Inferior parietal cortex (tissue), 1 donor: ENCODE measurements around the gene FSTL4.

Source experiments
- DNase-seq: peaks from one replicate; pipeline ENCODE4 v3.0.0-alpha.2; 2016; ENCODE audit errors: extremely low spot score

FSTL4 gene

DNA sequence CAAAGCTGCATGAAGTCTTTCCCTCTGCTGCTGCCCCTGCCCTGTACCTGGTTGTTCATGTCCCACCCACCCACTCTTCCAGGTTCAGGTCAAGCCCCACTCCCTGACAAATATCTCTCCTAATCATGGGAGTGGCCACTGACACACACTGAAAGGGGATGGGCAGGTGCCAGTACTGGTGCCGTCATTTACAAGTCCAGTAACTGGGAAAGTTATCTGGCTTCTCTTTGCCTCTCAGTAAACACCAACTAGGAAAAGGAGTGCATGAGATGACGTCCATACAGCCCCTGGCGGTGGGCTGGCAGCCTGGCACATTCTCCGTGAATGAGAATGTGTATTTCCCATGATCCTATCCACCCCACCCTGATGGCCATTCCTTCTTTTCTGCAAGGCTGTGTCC lies 225.2 kb downstream of the FSTL4 start:
- DNase-seq: no peak

GRCh38 chr5:133386662-133387061 lies 225.7 kb downstream of the FSTL4 start:
- DNase-seq: no peak

DNA sequence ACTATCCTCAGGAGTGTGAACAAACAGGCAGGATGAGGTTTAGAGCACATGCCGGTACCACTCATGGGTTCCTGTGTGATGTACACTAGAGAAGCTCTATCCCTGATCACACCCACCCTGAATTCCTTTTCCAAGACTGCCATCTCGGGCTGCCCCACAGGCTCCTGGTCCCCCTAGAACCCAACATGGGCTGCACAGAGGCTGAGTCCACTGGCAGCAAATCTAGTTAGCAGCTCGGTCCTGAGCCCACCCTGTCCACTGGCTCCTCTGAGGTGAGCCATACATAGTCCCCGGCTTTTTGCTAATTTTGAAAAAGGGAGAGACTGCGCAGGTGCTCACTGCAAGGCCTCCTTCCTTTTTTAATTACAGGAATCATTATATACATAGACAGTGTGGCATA lies 227.0 kb downstream of the FSTL4 start:
- DNase-seq: no peak

DNA sequence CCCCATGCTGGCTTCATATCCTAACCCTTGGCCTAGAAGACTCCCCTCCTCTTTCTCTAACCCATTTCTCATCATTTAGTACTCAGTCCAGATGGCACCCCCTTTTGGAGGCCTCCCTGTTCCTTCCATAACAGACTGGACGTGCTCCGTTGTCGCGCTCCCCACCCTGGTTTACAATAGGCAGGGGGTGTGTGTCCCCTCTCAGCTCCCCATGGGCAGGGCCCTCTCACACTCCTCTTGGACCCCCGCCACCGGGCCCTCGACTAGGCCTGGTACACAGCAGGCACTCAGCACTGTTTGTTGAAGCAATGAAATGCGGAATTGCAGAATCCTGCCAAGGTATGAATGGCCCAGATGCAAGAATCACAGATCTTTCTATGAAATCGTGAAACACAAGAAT lies 227.4 kb downstream of the FSTL4 start:
- no peak for DNase-seq

- no peak for DNase-seq
Observed at GRCh38 chr5:133384120-133384855, 228.1 kb downstream of the FSTL4 start.

DNA sequence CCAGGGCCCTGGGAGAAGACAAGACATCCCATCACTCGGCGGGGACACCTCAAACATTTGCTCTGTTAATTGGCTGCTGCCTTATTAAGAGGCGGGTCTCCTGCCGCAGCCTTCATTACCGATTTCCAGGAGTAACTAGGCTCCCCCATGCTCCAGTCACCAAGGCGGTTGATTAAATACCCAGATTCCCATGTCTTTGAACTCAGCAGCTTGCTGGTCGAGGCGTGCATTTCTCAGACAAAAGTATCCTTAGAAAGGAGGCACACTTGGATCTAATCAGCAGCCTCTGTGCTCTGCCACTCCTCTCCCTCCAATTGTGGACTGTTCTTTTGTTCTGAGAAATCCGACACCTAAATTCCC lies 228.8 kb downstream of the FSTL4 start:
- DNase-seq: no peak

DNA sequence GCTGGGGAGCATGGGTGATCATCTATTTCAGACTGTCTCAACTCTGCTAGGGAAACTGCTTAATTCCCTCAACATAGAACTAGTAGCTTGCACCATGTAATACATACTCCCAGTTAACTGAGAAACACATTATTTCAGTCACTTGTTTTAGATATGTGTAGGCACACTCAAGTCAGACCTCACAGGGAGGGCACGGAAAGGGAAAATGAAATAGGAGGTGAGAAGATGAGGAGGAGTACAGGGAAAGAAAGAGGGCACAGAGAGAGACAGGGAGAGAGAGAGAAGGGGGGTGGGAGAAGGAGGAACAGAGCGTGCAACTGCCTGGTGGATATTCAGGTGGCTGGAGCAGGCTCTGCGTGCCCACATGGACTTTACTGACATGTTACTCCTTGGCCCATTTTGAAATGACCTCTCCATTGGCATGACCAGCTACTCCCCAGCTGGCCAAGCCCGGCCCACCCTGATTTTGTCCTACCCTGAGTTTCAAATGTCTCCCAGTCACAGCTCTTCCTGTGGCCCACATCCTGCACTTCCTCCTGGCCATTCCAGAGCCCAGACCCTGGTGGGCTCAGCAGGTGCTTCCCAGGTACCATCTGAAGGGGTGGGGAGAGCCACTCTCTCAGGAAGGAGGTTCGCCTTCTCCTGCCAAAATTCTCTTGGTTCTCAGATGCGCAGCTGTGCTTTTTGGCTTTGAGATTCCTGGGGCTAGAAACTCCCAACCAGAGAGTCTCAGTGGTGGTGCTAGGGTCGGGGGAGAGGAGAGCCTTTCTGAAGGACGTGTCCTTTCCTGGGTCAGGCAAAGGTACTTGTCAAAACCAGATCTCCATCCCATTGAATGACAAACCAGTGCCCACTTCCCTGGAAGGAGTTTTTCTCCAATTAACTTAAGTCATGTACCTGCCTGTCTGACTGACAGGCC lies 229.4 kb downstream of the FSTL4 start:
- no peak for DNase-seq

DNA sequence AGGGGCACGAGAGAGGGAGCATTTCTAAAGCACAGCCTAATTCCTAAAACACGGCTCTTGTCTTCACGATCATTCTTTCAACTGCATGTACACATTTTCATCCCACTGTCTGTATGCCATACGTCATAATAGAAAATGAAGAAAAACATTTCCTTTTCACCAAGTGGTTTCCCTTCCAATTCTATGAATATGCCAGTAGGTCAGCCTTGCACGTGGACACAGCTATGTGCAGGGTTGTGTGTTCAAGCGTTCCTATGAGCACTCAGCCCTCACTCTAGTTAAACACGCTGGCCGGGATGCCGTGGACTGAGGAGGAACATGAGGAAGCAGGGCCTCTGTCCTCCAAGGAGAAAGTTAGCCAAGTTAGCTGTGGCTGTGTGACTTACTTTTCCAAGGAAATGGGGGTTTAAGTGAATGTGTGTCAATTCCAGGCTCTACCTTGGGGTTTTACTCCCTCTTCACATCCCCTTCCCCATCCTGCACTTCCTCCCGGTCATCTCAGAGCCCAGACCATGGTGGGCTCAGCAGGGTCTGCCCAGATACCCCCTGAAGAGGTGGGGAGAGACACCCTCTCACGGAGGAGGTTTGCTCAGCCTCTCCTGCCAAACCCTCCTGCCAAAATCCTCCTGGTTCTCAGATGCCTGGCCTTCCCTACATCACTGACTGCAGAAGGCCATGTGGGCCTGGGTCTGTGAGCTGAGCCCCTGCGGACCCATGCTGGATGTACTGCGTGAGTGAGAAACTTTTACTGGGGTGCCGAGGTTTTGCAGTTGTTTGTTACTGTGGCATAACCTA lies 230.6 kb downstream of the FSTL4 start:
- DNase-seq: no peak

DNA sequence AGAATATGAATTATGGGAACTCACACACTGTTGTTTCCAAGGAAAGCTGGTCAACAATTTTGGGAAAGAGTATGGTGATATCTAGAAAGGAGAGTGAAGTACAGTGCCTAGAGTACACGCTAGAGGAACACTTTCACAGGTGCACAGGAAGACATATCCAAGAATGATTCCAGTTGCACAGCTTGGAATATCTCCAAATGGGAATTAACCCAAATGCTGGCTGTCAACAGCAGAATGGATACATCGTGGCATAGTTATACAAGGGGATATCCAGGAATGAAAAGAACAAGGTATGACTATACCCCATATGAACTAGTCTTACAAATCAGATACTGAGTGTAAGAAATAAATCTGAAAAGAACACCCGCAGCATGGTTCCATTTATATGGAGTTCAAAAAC lies 231.3 kb downstream of the FSTL4 start:
- no peak for DNase-seq

GRCh38 chr5:133377736-133378135 lies 234.6 kb downstream of the FSTL4 start:
- no peak for DNase-seq

DNA sequence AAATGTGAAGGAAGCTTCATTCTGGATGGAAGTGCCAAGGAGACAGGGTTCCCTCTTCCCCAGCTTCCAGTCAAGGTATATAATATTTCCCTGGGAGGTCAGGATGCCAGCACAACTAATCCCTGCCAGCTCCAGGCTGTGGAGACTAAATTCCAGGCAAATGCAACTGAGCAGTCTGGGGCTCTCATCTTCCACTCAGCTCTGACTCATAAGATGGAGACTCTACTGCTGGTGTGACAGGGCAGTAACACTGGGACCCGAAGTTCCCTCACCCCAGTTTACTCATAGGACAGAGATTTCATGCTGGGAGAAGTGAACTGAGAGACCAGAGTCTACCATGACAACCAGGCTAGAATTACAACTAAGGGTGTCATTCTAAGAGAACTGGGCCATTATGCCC lies 235.4 kb downstream of the FSTL4 start:
- DNase-seq: no peak

DNA sequence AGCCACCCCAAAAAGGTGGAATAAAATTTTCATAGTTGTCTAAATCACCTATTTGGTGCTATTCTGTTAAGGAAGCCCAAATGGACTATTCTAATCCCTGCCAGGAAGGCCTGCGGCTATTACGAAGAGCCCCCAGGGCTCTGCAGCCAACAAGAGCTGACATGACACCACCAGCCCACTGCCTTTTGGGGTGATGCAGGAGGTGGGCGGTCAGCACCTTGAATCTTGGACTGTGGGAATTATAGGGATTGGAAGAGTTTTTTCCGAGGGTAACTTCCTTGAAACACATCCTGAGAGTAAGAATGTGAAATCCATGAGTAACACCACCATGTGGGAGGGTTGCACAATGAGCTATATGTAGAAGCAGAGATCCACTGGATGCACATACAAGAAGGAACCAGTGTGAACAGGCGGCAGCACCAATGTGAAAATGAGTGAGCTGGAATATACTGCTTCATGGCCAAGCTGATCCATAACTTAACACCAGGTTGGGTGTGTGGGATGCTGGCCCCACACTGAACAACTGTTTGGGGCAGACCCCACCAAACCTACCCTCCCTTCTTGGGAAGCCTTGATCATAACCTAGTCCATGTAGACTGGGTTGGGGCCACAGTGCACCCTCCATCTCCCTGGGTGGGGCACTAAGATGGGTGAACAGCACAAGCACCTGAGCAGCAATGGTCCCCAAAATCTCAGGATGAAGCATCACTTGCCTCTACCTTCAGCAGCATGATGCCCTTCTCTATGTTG lies 239.0 kb downstream of the FSTL4 start:
- DNase-seq: no peak

DNA sequence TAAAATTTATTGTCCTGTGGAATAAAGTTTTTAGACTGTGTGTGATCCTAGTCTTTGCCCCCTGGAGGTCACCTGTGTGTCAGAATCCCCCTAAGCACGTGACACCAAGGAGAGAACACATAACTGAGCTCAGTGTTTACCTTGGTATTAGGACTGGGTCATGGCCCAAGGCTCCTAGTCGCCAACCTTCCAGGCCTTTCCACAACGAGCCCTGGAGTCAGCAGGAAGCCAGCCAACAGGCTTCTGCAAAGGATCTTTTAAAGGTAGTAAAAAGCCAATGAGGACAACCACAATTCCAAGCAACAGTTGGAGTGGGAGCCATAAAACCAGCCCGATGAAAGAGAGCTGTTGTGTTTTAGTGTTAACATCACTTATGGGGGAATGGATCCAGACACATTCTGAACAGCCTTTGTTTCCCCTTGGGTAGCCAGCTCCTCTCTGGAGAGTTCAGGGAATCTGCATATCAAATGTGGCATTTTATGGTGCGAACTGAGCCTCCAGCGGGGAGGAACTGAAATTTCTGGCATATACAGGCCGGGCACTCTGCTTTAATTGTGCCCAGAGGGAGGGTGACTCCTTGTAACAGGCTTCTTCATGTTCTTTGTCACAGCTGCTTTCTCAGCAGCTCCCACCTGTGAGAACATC lies 239.9 kb downstream of the FSTL4 start:
- DNase-seq: no peak

DNA sequence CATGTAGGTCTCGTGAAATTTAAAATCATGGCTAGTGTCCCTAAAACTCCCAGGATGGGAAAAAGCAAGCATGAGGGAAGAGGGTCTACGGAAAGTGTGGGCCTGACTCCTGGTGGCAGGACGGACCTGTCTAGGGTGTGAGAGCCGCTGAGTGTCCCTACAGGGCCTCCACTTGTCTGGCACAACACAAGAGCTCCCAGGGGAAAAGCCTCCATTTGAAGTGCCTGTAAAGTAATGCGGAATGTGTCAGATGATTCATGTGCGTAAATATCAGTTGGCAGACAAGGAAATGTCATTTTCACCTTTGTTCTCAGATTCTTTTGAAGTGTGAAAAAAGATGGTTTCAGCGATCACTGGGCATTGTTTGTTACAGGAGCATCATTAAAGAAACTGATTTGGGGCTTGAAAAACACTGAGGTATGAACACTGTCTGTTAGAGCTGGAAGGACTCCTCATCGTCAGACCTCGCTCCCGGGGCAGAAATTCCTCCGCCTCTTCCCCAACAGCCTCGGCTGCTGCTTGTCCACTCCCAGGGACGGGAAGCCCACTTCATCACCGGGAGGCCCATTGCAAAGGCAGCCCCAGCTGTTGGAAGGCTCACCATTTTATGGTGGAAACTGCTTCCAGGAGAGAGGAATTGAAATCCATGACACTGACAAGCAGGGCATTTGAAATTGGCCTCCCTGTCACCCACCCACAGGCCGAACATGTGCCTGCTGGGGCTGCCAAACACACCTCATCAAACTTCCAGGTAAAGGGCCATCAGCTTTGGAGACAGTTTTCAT lies 240.8 kb downstream of the FSTL4 start:
- DNase-seq: no peak

- DNase-seq: no peak
Observed at GRCh38 chr5:133370904-133371303, 241.4 kb downstream of the FSTL4 start.

DNA sequence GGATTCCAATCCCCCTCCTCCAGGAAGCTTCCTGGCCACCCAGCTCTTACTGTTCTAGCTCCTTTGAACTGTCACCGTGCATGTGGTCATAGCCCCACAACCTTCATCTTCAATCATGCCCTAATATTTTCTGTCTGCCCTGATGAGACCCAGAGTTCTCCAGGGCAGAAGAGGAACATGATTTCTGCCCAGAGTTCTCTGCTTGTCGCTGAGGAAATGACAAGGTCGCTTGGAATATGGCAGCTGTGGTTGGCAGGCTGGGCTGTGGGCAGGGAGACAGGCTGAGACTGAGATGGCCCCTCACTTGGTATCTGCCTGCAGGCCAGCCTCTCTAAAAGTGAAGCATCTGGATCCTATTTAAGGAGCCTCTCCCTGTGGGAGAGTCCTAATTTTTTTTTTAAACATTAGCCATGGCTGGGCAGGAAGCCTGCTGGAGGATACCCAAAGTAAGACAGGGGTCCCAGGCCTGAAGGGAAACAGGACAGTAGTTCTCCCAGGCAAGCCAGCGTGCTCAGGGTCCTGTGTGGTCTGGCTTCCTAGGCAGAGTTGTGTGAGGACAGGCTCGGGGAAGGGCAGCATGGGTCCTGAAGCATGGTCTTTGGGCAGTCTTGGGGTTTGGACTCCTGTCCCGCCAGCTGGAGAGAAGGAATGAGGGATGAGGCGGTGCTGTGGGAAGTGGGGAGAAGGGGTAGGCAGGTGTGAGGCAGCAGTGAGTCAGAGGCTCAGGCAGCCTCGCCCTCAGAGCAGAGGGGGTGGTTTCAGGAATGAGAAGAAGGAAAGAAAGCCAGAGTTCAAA lies 242.1 kb downstream of the FSTL4 start:
- DNase-seq: no peak

DNA sequence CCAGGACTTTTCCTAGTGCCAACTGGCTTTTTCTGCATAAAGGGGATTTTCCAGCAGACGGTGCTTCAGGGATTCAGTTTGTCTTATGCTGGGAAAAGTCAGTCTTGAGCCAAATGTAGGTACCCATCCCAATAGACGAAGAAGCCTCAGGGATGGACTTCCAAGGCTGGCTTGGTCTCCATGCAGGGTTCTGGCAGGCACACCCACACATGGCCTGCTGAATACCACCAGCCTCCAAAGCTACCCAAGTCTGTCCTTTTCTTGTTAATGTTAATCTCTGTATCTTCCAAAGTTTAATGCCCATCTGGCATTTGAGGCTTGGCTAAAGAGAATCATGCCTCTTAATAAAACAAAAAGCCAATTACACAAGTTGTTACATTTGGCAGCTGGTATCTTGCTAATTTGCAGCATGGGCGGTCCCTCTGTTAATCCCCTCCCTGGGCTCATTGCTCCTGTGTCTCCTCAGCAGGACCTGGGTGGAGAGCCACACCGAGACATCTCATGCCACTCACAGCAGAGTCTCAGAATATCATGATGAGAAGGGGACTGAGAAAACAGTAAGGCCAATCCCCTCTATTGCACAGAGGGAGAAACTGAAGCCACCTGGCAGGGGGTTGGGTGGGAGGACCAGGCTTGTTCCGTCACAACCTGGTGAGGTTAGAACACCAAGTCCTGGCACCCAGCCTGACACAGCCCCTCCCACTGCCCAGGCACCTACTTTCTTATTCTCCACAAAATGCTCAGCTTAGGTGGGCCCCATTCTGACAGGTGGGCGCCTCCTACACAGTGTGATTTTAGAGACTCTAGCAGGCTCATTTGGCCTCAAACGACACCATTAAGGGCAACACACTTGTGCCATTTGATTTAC lies 243.2 kb downstream of the FSTL4 start:
- no peak for DNase-seq

DNA sequence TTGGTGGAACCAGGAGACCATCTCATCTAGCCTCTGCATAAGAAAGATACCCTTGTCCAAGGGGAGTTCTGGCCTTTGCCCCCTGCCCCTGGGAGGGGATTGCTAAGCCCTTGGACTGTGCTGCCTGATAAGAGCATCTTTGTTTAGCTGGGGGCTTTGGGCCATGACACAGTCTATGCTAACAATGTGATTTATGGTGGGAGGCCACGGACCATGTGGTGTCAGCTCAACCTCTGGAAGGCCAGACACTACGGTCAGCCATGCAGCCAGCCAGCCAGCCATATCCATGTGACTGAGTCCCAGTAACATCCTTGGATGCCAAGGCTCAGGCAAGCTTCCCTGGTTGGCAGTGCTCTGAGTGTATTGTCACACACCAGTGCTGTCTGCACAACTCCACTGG lies 244.4 kb downstream of the FSTL4 start:
- DNase-seq: no peak
